ENCODE results near the gene STK4.

STK4 gene

DNA sequence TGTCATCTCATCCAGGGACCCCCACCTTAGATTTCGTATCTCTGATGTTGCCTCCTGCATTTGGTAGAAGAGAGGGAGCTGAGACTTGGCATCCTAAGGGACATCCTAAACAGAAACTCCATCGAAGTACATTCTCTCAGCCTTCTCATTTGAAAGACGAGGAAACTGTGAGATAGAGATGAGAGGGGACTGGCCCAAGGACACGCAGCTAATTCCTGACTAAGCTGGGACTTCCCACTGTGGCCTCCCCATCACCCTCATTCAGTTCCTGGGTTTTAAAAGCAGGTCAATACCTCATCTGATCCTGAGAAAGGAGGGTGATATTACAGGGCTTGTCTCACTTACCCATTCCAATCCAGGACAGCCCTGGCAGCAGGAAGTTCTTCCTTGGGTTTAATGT lies 149.5 kb downstream of the STK4 start:
- DNase-seq, result no peak

GRCh38 chr20:45117581-45117980 lies 151.3 kb downstream of the STK4 start:
- DNase-seq, result no peak

DNA sequence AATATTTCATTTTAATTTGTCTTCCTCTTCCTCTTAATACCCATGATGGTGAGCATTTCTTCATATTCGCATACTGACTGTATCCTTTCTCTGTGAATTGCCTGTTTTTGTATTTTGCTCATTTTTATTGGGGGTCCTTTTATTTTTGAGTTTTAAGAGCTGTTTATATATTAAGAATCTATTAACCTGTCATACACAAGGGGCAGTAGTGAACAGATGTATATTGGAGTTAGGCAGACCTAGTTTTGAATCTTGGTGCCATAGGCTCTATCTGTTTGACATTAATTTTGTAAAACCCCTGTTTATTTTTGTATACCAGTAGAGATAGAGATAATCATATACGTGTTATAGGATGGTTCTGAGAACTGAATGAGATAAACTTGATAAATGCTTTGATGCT lies 151.7 kb downstream of the STK4 start:
- DNase-seq, result no peak

- DNase-seq, result no peak
Observed at GRCh38 chr20:45119556-45120266, 153.4 kb downstream of the STK4 start.

DNA sequence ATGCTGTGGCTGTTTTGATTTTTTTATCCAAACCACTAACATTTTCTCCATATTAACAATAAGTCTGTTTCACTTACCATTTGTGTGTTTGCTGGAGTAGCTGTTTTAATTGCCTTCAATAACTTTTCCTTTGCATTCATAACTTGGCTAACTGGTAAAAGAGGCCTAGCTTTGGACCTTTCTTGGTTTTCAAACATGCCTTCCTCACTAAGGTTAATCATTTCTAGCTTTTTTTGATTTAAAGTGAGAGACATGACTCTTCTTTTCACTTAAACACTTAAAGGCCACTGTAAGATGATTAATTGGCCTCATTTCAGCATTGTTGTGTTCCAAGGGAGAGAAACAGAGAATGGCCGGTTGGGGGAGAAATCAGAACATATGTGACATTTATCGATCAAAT lies 155.1 kb downstream of the STK4 start:
- DNase-seq, result no peak

GRCh38 chr20:45124365-45124764 lies 158.1 kb downstream of the STK4 start, which contains the start of gene WFDC12:
Gene WFDC12, minus strand, starts transcription at chr20:45124465. Its CDS starts 18 bp downstream, at chr20:45124447.
- no peak for DNase-seq

- DNase-seq, result no peak
Observed at GRCh38 chr20:45128099-45128498, 161.8 kb downstream of the STK4 start.
